ENCODE data around the gene CCDC7.

CCDC7 gene

GRCh38 chr10:32846974-32847373 is 401.0 kb downstream of the CCDC7 start:
- DNase-seq (ENCODE audit: low read depth): no peak
- TF ChIP-seq CTCF (conservative IDR thresholded peaks at IDR 0.05; ENCODE audit: low read depth, low read length): no peak
- H3K4me3 ChIP-seq (ENCODE audit: low read length): no peak overlapping the region

- DNase-seq (ENCODE audit: low read depth): no peak
- TF ChIP-seq CTCF (conservative IDR thresholded peaks at IDR 0.05; ENCODE audit: low read depth, low read length): no peak
- H3K4me3 ChIP-seq (ENCODE audit: low read length): no peak overlapping the region
These were observed 405.4 kb downstream of the CCDC7 start for GRCh38 chr10:32851301-32851700.

- no peak for TF ChIP-seq CTCF (conservative IDR thresholded peaks at IDR 0.05; ENCODE audit: low read depth, low read length)
- DNase-seq (ENCODE audit: low read depth): no peak
- H3K4me3 ChIP-seq (ENCODE audit: low read length): no peak overlapping the region
These were observed 408.5 kb downstream of the CCDC7 start for GRCh38 chr10:32854435-32854834.

- DNase-seq (ENCODE audit: low read depth): no peak
- no peak for TF ChIP-seq CTCF (conservative IDR thresholded peaks at IDR 0.05; ENCODE audit: low read depth, low read length)
- no peak overlapping the region for H3K4me3 ChIP-seq (ENCODE audit: low read length)
These were observed 419.2 kb downstream of the CCDC7 start for GRCh38 chr10:32865170-32865569.

GRCh38 chr10:32877915-32878314 is 432.0 kb downstream of the CCDC7 start:
- no peak for TF ChIP-seq CTCF (conservative IDR thresholded peaks at IDR 0.05; ENCODE audit: low read depth, low read length)
- H3K4me3 ChIP-seq (ENCODE audit: low read length): no peak overlapping the region
- no peak for DNase-seq (ENCODE audit: low read depth)

- no peak for DNase-seq (ENCODE audit: low read depth)
- H3K4me3 ChIP-seq (ENCODE audit: low read length): no peak overlapping the region
- no peak for TF ChIP-seq CTCF (conservative IDR thresholded peaks at IDR 0.05; ENCODE audit: low read depth, low read length)
These were observed 432.7 kb downstream of the CCDC7 start for GRCh38 chr10:32878646-32879045.

- TF ChIP-seq CTCF (conservative IDR thresholded peaks at IDR 0.05; ENCODE audit: low read depth, low read length): no peak
- DNase-seq (ENCODE audit: low read depth): no peak
- H3K4me3 ChIP-seq (ENCODE audit: low read length): no peak overlapping the region
These were observed 436.1 kb downstream of the CCDC7 start for GRCh38 chr10:32882076-32882475.

Measured in retinal pigment epithelial cell (primary cell).